KOPT-K1 (cell line): ENCODE measurements around the gene CDYL.

ENCODE experiments used
- H3K27ac ChIP-seq: fragments of 200-600 bp; sonication (generic); 2 replicates; pipeline ENCODE4 v1.5.1; 2016; ENCODE audit warnings: antibody characterized with exemption, mild to moderate bottlenecking, low read depth, low read length; ENCODE audit not compliant: poor library complexity, severe bottlenecking
- H3K36me3 ChIP-seq: fragments of 200-600 bp; sonication (generic); 2 replicates; pipeline ENCODE4 v1.5.1; 2017; ENCODE audit warnings: antibody characterized with exemption, mild to moderate bottlenecking, low read length, moderate library complexity; ENCODE audit not compliant: insufficient read depth
- H3K9me3 ChIP-seq: fragments of 200-600 bp; sonication (generic); 2 replicates; pipeline ENCODE4 v1.5.1; 2017; ENCODE audit warnings: antibody characterized with exemption, low read length, mild to moderate bottlenecking; ENCODE audit not compliant: insufficient read depth, poor library complexity, severe bottlenecking

The CDYL gene

DNA sequence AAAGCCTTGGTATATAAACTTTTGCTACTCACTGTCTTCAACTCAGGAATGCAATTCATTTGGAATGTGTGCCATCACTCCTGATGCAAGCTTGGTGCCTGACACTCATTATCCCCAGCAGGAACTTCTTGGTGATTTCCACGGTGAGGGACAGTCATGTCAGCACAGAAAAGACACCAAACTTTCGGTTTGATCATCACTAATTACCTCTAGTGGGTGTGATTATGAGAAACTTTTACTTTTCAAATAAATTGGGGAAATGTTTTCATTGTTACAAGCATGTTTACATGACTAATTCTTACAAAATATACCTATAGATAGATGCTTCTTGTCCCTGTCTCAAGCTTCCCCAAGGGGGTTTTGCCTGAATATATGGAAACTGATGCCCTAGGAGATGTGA, 186.7 kb downstream of the CDYL start:
- H3K27ac ChIP-seq: no peak overlapping the region
- no peaks in the 10 kb centered on the region for H3K36me3 ChIP-seq
- no peaks in the 10 kb centered on the region for H3K9me3 ChIP-seq

DNA sequence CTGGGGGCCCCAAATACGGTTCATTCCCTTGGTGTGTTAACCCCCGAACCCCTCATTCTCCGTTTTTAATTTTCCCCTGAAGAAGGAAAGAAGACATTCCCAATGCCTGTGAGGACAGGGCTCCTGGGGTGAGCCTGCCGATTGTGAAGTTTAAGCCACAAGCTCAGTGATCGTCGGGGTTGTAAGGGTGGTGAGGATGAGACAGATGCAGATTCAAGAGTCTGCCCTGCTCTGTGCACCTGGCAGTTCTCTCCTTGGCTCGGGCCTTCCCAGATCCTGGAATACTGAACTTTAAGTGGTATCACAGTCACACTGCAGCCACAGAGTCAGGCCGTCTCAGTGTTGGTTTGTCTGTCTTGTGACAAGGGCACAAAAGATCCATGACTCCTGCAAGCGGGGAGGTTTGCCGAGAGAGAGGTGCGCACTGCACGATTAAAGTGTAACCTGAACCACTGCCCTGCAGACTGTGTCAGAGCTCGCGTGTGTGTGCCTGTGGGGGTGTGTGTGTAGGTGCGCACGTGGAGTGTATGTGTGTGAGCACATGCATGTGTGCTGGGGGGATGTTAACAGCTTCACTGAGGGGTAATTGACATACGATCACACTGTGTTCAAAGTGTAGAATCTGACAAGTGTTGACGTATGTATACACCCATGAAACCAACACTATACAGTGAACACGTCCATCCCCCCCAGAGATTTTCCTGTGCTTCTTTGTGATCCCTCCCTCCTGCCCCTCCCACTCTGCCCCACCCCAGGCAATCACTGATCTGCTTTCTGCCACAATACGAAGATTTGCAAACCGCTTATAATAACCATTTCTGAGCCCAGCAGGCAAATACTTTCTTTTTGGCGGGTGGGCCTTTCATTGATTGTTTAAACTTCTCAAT, 188.7 kb downstream of the CDYL start:
- H3K27ac ChIP-seq: no peak overlapping the region
- H3K36me3 ChIP-seq: no peaks in the 10 kb centered on the region
- no peaks in the 10 kb centered on the region for H3K9me3 ChIP-seq

DNA sequence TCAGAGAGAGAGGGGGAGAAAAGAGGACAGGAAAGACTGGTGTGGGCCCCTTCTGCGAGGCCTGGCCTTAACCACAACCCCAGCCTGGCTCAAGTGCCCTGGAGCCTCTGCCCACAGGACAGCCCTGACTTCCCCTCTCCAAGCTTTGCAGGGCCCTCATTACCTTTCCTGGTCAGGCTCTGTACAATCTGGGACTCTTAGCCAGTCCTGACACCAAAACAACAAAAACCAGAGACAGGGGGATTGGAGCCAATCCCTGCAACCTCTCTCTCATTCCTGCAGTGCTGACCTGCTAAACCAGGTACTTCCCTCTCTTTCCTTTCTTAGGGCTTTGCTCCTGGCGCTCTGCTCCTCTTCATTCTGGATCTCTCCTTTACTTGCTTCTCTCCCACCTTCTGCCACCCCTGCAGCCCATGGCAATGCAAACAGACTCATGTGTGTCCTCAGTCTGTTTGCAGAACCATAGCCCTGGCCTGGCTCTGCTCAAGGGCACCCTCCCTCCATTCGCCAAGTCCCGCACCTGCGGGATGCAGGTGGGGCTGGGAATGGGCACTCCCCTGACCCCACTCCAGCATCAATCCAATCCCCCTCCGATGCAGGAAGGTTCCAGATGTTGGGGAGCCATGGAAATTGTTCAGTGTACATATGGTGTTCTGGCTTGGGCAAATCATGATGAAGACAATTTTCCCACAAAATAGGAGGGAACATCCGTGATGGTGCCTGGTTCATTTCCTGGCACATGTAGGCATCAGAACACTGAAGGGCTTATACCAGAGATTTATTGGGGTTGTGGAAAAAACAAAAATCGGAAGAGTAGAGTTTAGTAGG, 189.6 kb downstream of the CDYL start:
- Histone ChIP-seq H3K36me3 (no peaks in the 10 kb centered on the region), H3K9me3 (no peaks in the 10 kb centered on the region), H3K27ac (no peak overlapping the region)

- Histone ChIP-seq H3K36me3 (no peaks in the 10 kb centered on the region), H3K9me3 (no peaks in the 10 kb centered on the region), H3K27ac (no peak overlapping the region)
These were observed 191.3 kb downstream of the CDYL start for GRCh38 chr6:4967301-4968030.

GRCh38 chr6:4969609-4970285, 193.5 kb downstream of the CDYL start:
- no peak overlapping the region for H3K27ac ChIP-seq
- H3K36me3 ChIP-seq: no peaks in the 10 kb centered on the region
- no peaks in the 10 kb centered on the region for H3K9me3 ChIP-seq

DNA sequence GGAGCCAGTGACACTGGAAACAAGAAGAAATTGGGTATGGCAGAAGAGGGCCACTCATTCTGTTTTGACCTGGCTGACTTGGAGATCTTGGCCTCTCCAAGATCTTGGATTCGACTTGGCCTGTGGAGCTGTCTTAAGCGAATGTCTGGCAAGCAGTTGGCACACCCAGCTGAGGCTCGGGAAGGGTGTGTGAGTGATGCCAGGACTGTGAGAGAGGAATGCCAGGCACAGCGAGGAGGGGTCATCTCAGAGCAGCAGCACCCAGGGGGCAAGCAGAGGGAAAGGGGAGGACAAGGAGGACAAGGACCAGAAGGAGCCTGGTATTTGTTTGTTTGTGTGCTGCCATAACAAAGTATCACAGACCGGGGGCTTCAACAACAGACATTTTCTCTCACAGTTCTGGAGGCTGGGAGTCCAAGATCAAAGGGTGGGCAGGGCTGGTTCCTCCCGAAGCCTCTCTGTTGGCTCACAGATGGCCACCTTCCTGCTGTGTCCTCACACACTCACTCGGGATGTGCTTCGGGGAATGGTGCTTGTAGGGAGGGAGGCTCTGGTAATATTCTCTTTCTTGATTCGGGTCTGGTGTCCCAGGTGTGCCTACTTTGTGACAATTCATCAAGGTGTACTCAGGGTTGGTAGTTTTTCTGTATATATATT, 194.7 kb downstream of the CDYL start:
- no peaks in the 10 kb centered on the region for H3K36me3 ChIP-seq
- H3K27ac ChIP-seq: no peak overlapping the region
- no peaks in the 10 kb centered on the region for H3K9me3 ChIP-seq

DNA sequence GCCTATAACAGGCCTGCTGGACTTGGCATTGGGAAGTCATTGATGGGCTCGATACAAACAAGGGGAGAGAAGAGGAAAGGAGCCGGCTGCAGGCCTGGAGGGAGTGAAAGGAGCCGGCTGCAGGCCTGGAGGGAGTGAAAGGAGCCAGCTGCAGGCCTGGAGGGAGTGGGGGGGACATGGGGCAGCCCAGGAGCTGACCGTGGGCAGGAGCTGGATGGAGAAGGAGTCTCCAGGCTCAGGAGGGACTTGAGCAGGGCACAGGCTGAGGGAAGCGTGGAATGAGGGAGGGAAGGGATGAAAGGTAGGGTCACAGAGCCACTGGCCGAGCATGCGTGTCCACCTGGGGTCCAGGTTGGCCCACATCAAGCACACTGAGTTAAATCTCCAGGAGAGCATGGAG, 195.6 kb downstream of the CDYL start:
- Histone ChIP-seq H3K27ac (no peak overlapping the region), H3K9me3 (no peaks in the 10 kb centered on the region), H3K36me3 (no peaks in the 10 kb centered on the region)

DNA sequence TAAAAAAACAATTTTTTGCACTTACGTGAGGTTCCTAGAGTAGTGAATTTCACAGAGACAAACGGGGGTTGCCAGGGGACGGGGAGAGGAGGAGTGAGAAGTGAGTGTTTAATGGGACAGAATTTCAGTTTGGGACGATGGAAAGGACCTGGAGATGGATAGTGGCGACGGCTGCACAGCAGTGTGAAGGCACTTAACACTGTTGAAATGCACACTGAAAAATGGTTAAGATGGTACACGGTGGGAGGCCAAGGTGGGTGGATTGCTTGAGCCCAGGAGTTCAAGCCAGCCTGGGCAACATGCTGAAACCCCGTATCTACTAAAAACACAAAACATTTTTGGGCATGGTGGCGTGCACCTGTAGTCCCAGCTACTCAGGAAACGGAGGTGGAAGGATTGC, 196.2 kb downstream of the CDYL start:
- H3K36me3 ChIP-seq: no peaks in the 10 kb centered on the region
- no peaks in the 10 kb centered on the region for H3K9me3 ChIP-seq
- H3K27ac ChIP-seq: no peak overlapping the region

DNA sequence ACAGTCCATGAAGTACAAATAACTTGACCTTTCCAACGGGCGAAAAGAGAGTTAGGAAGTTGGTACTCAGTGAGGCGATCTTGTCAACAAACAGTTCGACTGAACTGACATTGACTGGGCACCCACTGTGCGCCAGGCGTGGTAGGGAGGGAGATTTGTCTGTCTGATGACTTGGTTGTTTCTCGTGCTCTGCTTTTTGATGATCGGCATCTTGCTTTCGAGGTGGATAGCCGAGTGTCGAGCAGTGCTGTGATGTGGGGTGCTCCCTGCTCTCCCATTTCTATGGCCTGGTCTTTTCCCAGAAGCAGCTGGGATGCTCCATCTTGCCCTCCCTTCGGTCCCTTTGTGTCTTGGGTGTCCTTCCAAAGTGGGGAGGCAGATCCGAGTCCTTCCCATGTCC, 197.2 kb downstream of the CDYL start:
- Histone ChIP-seq H3K27ac (no peak overlapping the region), H3K36me3 (no peaks in the 10 kb centered on the region)

GRCh38 chr6:4973982-4974745, 198.0 kb downstream of the CDYL start:
- H3K36me3 ChIP-seq: no peaks in the 10 kb centered on the region
- H3K9me3 ChIP-seq: peaks cover 13% of the 10 kb centered on the region
- H3K27ac ChIP-seq: no peak overlapping the region

More for the DNA sequence above, 197.2 kb downstream of the CDYL start:
- peaks cover 7% of the 10 kb centered on the region for H3K9me3 ChIP-seq

GRCh38 chr6:4974962-4975361, 198.8 kb downstream of the CDYL start:
- Histone ChIP-seq H3K9me3 (peaks cover 21% of the 10 kb centered on the region), H3K36me3 (no peaks in the 10 kb centered on the region), H3K27ac (no peak overlapping the region)

DNA sequence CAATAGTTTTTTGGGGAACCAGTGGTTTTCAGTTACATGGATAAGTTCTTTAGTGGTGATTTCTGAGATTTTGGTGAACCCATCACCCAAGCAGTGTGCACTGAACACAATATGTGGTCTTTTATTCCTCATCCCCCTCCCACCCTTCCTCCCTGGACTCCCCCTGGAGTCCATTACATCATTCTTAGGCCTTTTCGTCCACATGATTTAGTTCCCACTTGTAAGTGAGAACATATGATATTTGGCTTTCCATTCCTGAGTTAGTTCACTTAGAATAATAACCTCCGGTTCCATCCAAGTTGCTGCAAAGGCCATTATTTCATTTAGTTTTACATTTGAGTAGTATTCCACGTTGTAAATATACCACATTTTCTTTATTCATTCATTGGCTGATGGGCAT, 199.3 kb downstream of the CDYL start:
- H3K9me3 ChIP-seq: peaks cover 23% of the 10 kb centered on the region
- H3K27ac ChIP-seq: no peak overlapping the region
- no peaks in the 10 kb centered on the region for H3K36me3 ChIP-seq

GRCh38 chr6:4977468-4977867, 201.3 kb downstream of the CDYL start:
- Histone ChIP-seq H3K36me3 (no peaks in the 10 kb centered on the region), H3K9me3 (peaks cover 27% of the 10 kb centered on the region), H3K27ac (no peak overlapping the region)

DNA sequence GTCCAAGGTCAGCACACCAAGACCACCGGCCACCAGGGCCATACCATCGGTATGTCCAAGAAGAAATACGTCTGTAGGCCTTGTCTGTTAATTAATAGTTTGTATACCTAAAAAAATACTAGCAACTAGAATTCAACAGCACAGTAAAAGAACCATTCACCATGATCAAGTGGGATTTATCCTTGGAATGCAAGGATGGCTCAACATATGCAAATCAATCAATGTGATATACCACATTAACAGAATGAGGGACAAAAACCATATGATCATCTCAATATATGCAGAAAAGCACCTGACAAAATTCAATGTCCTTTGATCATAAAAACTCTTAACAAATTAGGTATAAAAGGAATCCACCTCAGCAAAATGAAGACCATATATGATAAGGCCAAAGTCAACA, 203.2 kb downstream of the CDYL start:
- H3K27ac ChIP-seq: no peak overlapping the region
- H3K36me3 ChIP-seq: no peaks in the 10 kb centered on the region
- H3K9me3 ChIP-seq: peaks cover 27% of the 10 kb centered on the region
